SK-N-SH (cell line): ENCODE measurements around the gene CKS2. TPM values are rescaled to one million over a fixed set of nuclear protein-coding genes. Genes with fewer than 3 reads are reported as not detected.
"Not testable (repeated sequence)": the region's sequence is repeated elsewhere in the genome, so short reads cannot be mapped to it uniquely, and the experiment has no call there.

Source experiments
- CTCF ChIA-PET: fragments of 300-600, 350-600 bp; formaldehyde crosslinking; extraction: SDS; loops from one replicate; lab custom pipeline; 2021; lab: Yijun Ruan, JAX
- POLR2A ChIA-PET: fragments of 350-600 bp; sonication (Branson Sonifier 250); formaldehyde crosslinking; extraction: SDS; loops from one replicate; lab custom pipeline; 2020; ENCODE audit warnings: antibody characterized with exemption, inconsistent platforms; lab: Yijun Ruan, JAX
- DNase-seq: peaks from one replicate; pipeline ENCODE4 v3.0.0; 2012
- H2AFZ ChIP-seq: fragments of 200-600 bp; sonication (generic); 2 replicates; pipeline ENCODE4 v1.8.1; 2016; ENCODE audit warnings: antibody characterized with exemption, mild to moderate bottlenecking, low read depth
- H3F3A ChIP-seq: fragments of 200-600 bp; sonication (generic); replicated peaks from 2 replicates; pipeline ENCODE3; 2016; ENCODE audit warnings: antibody characterized with exemption, mild to moderate bottlenecking; ENCODE audit not compliant: insufficient read depth
- H3K27ac ChIP-seq, 2 experiments: fragments of 200-500 bp in 1 of 2; fragments of 200-600 bp in 1 of 2; sonication (Bioruptor generic) in 1 of 2; sonication (generic), shearing (Covaris generic) in 1 of 2; 2 replicates each; pipeline versions ENCODE4 v1.5.1 to v1.6.1; 2014 to 2016; ENCODE audit warnings: low read depth in 2 of 2, inconsistent platforms in 1 of 2, low read length in 1 of 2, mild to moderate bottlenecking in 1 of 2, mixed read lengths in 1 of 2
- H3K27me3 ChIP-seq: fragments of 200-600 bp; sonication (generic), shearing (Covaris generic); 2 replicates; pipeline ENCODE4 v1.6.1; 2016; ENCODE audit warnings: mixed run types; ENCODE audit not compliant: insufficient read depth
- H3K36me3 ChIP-seq, 2 experiments: fragments of 200-500 bp in 1 of 2; fragments of 200-600 bp in 1 of 2; sonication (Bioruptor generic) in 1 of 2; sonication (generic) in 1 of 2; replicated peaks in 1 of 2; 2 replicates each; pipeline versions ENCODE3 to v1.5.1; 2014 to 2016; ENCODE audit warnings: low read length in 1 of 2, mild to moderate bottlenecking in 1 of 2; ENCODE audit not compliant: insufficient read depth in 2 of 2, control insufficient read depth in 1 of 2
- H3K4me1 ChIP-seq, 2 experiments: fragments of 200-500 bp in 1 of 2; fragments of 200-600 bp in 1 of 2; sonication (Bioruptor generic) in 1 of 2; sonication (generic), shearing (Covaris generic) in 1 of 2; 2 replicates each; pipeline versions ENCODE4 v1.5.1 to v1.6.1; 2014 to 2016; ENCODE audit warnings: low read depth in 1 of 2, low read length in 1 of 2, mixed run types in 1 of 2; ENCODE audit not compliant: insufficient read depth in 2 of 2, control insufficient read depth in 1 of 2
- H3K4me2 ChIP-seq: fragments of 200-600 bp; sonication (generic), shearing (Covaris generic); 2 replicates; pipeline ENCODE4 v1.6.1; 2017; ENCODE audit warnings: mixed run types
- H3K4me3 ChIP-seq, 2 experiments: fragments of 200-500 bp in 1 of 2; fragments of 200-600 bp in 1 of 2; sonication (Bioruptor generic) in 1 of 2; sonication (generic), shearing (Covaris generic) in 1 of 2; 2 replicates each; pipeline versions ENCODE4 v1.5.1 to v1.8.1; 2014 to 2016; ENCODE audit warnings: low read depth in 2 of 2, inconsistent platforms in 1 of 2, low read length in 1 of 2, mild to moderate bottlenecking in 1 of 2, mixed read lengths in 1 of 2, moderate library complexity in 1 of 2
- H3K79me2 ChIP-seq: fragments of 200-600 bp; sonication (generic); 2 replicates; pipeline ENCODE4 v1.8.1; 2017; ENCODE audit warnings: mild to moderate bottlenecking; ENCODE audit not compliant: insufficient read depth
- H3K9ac ChIP-seq: fragments of 200-600 bp; sonication (generic); 2 replicates; pipeline ENCODE4 v1.6.1; 2017; ENCODE audit warnings: mixed run types
- H3K9me2 ChIP-seq: fragments of 200-600 bp; sonication (generic); 2 replicates; pipeline ENCODE4 v1.6.1; 2017; ENCODE audit warnings: mixed run types
- H3K9me3 ChIP-seq: fragments of 200-600 bp; sonication (generic); 2 replicates; pipeline ENCODE4 v1.6.1; 2017; ENCODE audit warnings: mixed run types, mild to moderate bottlenecking, moderate library complexity
- H4K20me1 ChIP-seq: fragments of 200-600 bp; sonication (generic); 2 replicates; pipeline ENCODE4 v1.6.1; 2017; ENCODE audit warnings: mild to moderate bottlenecking, mixed run types; ENCODE audit not compliant: insufficient read depth
- ELF1 ChIP-seq: IDR thresholded peaks from 2 replicates; pipeline ENCODE4 v1.4.0; 2012
- FOSL2 ChIP-seq: IDR thresholded peaks from 2 replicates; pipeline ENCODE4 v1.4.0; 2012; ENCODE audit warnings: low read depth, mild to moderate bottlenecking, moderate library complexity, borderline replicate concordance
- FOXM1 ChIP-seq: IDR thresholded peaks from 2 replicates; pipeline ENCODE4 v1.4.0; 2012; ENCODE audit warnings: low read depth, mild to moderate bottlenecking
- JUND ChIP-seq: IDR thresholded peaks from 2 replicates; pipeline ENCODE4 v1.4.0; 2012
- MEF2A ChIP-seq: IDR thresholded peaks from 2 replicates; pipeline ENCODE4 v1.4.0; 2012; ENCODE audit warnings: low read depth, borderline replicate concordance
- MXI1 ChIP-seq: IDR thresholded peaks from 2 replicates; pipeline ENCODE4 v1.6.1; 2012; ENCODE audit warnings: mild to moderate bottlenecking, low read depth, low read length, improper control_type of control experiment
- NRF1 ChIP-seq: IDR thresholded peaks from 2 replicates; pipeline ENCODE4 v1.6.1; 2012; ENCODE audit warnings: low read depth, mild to moderate bottlenecking, low read length
- POLR2AphosphoS5 ChIP-seq: IDR thresholded peaks from 2 replicates; pipeline ENCODE4 v1.6.1; 2012; ENCODE audit warnings: low read depth, low read length
- RAD21 ChIP-seq: IDR thresholded peaks from 2 replicates; pipeline ENCODE4 v1.6.1; 2012; ENCODE audit warnings: mild to moderate bottlenecking, low read length
- RCOR1 ChIP-seq: fragments of 150-350 bp; IDR thresholded peaks from 2 replicates; pipeline ENCODE4 v1.6.1; 2017; ENCODE audit warnings: antibody characterized with exemption, low read length
- RXRA ChIP-seq: IDR thresholded peaks from 2 replicates; pipeline ENCODE4 v1.4.0; 2012; ENCODE audit warnings: low read depth, mild to moderate bottlenecking, borderline replicate concordance
- SIN3A ChIP-seq: IDR thresholded peaks from 2 replicates; pipeline ENCODE4 v1.6.1; 2012; ENCODE audit warnings: low read depth, mild to moderate bottlenecking, low read length, moderate library complexity, borderline replicate concordance
- SMC3 ChIP-seq: IDR thresholded peaks from 2 replicates; pipeline ENCODE4 v1.6.1; 2012; ENCODE audit warnings: low read depth, low read length, improper control_type of control experiment
- TAF1 ChIP-seq: IDR thresholded peaks from 2 replicates; pipeline ENCODE4 v1.6.1; 2012; ENCODE audit warnings: low read depth, mild to moderate bottlenecking, low read length, moderate library complexity, borderline replicate concordance
- TCF12 ChIP-seq: IDR thresholded peaks from 2 replicates; pipeline ENCODE4 v1.4.0; 2012
- USF1 ChIP-seq: IDR thresholded peaks from 2 replicates; pipeline ENCODE4 v1.4.0; 2012; ENCODE audit warnings: low read depth, borderline replicate concordance
- YY1 ChIP-seq: IDR thresholded peaks from 2 replicates; pipeline ENCODE4 v1.4.0; 2012; ENCODE audit warnings: low read depth, mild to moderate bottlenecking
- WGBS: methylation state at CpG from one replicate; pipeline ENCODE4 v1.1.6; 2017; ENCODE audit warnings: low lambda C conversion rate; 5-methylcytosine and 5-hydroxymethylcytosine counted together
- polyA plus RNA-seq, 3 experiments: library from polyadenylated mRNA; depleted of rRNA; stranded (reverse); fragments of >200 nt; gene quantifications; 2 replicates each; pipeline ENCODE4 v1.2.3, GENCODE V29; 2012
- TF ChIP-seq, protein P1 (sequence below): IDR thresholded peaks from 2 replicates; pipeline ENCODE4 v1.4.0; 2012; ENCODE audit warnings: low read depth
- TF ChIP-seq, protein P2 (sequence below): IDR thresholded peaks from 2 replicates; pipeline ENCODE4 v1.4.0; 2012; ENCODE audit warnings: low read depth, borderline replicate concordance

CKS2 gene
- polyA plus RNA-seq, 1 of the 3 experiments (the other 2 are of a cell fraction) = 362 TPM

DNA sequence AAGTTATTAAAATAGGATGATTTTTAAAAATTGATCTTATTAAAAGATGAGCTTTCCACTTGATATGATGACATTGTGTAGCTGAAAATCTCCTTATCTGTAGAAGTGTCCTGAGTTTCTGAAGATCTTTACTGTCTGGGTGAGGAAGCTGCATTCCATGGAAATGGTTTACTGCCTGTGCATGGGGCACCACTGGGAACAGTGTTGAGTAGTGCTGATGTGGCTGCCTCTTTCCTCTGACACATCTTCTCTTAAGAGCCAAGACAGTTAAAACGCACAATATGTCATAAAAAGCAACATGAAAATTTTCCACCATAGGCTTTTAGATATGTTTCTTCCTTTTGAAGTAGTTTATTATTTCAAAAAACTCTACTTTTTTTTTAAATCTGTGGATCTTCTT is 32.0 kb downstream of the CKS2 start:
- peaks cover 3% of the 10 kb centered on the region for H3F3A ChIP-seq
- DNase-seq = no peak
- H3K4me1 ChIP-seq = no peaks in the 10 kb centered on the region; a peak in 1 of 4 replicates
- 97% methylated on average over 1 of the region's 1 CpG for WGBS
- H2AFZ ChIP-seq = no peak overlapping the region
- H3K9me2 ChIP-seq = no peaks in the 10 kb centered on the region
- H3K9me3 ChIP-seq = no peaks in the 10 kb centered on the region
- no peaks in the 10 kb centered on the region for H3K27me3 ChIP-seq
- H3K79me2 ChIP-seq = no peaks in the 10 kb centered on the region
- H3K9ac ChIP-seq = no peak overlapping the region
- H3K4me3 ChIP-seq = no peak overlapping the region
- no peaks in the 10 kb centered on the region for H4K20me1 ChIP-seq
- POLR2A ChIA-PET = interaction anchor here (0.5 kb wide), 1 partner anchor 1620 kb away, joined by 3 read pairs; no protein-coding TSS in a partner anchor
- peaks cover 69 to 89% of the 10 kb centered on the region in 2 experiments for H3K36me3 ChIP-seq
- no peak overlapping the region for H3K4me2 ChIP-seq
- H3K27ac ChIP-seq = no peak overlapping the region
- TF ChIP-seq USF1 (no peak), YY1 (no peak), MXI1 (no peak), SIN3A (no peak), RXRA (no peak), POLR2AphosphoS5 (no peak), MEF2A (no peak), TCF12 (no peak), FOSL2 (no peak), RAD21 (no peak), NRF1 (no peak), RCOR1 (no peak), JUND (no peak), TAF1 (no peak), FOXM1 (no peak), ELF1 (no peak), SMC3 (no peak)
- TF ChIP-seq, protein P1, sequence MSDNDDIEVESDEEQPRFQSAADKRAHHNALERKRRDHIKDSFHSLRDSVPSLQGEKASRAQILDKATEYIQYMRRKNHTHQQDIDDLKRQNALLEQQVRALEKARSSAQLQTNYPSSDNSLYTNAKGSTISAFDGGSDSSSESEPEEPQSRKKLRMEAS = no peak
- TF ChIP-seq, protein P2, sequence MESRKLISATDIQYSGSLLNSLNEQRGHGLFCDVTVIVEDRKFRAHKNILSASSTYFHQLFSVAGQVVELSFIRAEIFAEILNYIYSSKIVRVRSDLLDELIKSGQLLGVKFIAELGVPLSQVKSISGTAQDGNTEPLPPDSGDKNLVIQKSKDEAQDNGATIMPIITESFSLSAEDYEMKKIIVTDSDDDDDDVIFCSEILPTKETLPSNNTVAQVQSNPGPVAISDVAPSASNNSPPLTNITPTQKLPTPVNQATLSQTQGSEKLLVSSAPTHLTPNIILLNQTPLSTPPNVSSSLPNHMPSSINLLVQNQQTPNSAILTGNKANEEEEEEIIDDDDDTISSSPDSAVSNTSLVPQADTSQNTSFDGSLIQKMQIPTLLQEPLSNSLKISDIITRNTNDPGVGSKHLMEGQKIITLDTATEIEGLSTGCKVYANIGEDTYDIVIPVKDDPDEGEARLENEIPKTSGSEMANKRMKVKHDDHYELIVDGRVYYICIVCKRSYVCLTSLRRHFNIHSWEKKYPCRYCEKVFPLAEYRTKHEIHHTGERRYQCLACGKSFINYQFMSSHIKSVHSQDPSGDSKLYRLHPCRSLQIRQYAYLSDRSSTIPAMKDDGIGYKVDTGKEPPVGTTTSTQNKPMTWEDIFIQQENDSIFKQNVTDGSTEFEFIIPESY = no peak
- TF ChIP-seq, all 33 proteins: peak for 0
- CTCF ChIA-PET = interaction anchor here (1.0 to 1.1 kb wide), 3 partner anchors 15 to 206 kb away, joined by 3 read pairs; no protein-coding TSS in a partner anchor

GRCh38 chr9:89343812-89344211 is 32.8 kb downstream of the CKS2 start:
- H3K27ac ChIP-seq, H3K9me2 ChIP-seq, H3K4me2 ChIP-seq, H3K4me3 ChIP-seq, CTCF ChIA-PET, H2AFZ ChIP-seq, H4K20me1 ChIP-seq, POLR2A ChIA-PET, DNase-seq, H3K79me2 ChIP-seq, H3K27me3 ChIP-seq, H3F3A ChIP-seq, H3K9ac ChIP-seq, H3K9me3 ChIP-seq, H3K4me1 ChIP-seq: not testable (repeated sequence)
- H3K36me3 ChIP-seq = peaks cover 66 to 89% of the 10 kb centered on the region in 2 experiments
- WGBS = 96% methylated on average over 7 of the region's 7 CpGs
